Upper lobe of left lung (tissue), 4 donors: Measurements from ENCODE around the gene ITGAL.

Experiments
- POLR2A ChIP-seq, 4 donors: fragments of 450-650 bp; IDR thresholded peaks; one replicate each; pipeline ENCODE4 v1.5.1; 2016 to 2017; ENCODE audit warnings: antibody characterized with exemption in 4 of 4, mild to moderate bottlenecking in 2 of 4
- POLR2AphosphoS5 ChIP-seq, 2 donors: sonication (generic); formaldehyde crosslinking; IDR thresholded peaks; one replicate each; pipeline ENCODE4 v1.5.1; 2017; ENCODE audit warnings: antibody characterized with exemption in 2 of 2
- TF ChIP-seq, protein P1 (sequence below), 6 experiments: fragments of 450-650 bp in 4 of 6; fragments of 200-600 bp in 2 of 6; sonication (generic) in 2 of 6; IDR thresholded peaks; one replicate each; pipeline ENCODE4 v1.5.1; 2016 to 2019; ENCODE audit warnings: antibody characterized with exemption in 6 of 6

GRCh38 chr16:30458561-30459394 lies 13.8 kb upstream of the ITGAL start:
- TF ChIP-seq POLR2A (IDR thresholded peaks at IDR 0.05) (peak in 1 of 4 donors; percentile 21), POLR2AphosphoS5 (IDR thresholded peaks at IDR 0.05) (peak in 1 of 2 donors; percentile 50)
- TF ChIP-seq, protein P1, sequence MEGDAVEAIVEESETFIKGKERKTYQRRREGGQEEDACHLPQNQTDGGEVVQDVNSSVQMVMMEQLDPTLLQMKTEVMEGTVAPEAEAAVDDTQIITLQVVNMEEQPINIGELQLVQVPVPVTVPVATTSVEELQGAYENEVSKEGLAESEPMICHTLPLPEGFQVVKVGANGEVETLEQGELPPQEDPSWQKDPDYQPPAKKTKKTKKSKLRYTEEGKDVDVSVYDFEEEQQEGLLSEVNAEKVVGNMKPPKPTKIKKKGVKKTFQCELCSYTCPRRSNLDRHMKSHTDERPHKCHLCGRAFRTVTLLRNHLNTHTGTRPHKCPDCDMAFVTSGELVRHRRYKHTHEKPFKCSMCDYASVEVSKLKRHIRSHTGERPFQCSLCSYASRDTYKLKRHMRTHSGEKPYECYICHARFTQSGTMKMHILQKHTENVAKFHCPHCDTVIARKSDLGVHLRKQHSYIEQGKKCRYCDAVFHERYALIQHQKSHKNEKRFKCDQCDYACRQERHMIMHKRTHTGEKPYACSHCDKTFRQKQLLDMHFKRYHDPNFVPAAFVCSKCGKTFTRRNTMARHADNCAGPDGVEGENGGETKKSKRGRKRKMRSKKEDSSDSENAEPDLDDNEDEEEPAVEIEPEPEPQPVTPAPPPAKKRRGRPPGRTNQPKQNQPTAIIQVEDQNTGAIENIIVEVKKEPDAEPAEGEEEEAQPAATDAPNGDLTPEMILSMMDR (IDR thresholded peaks at IDR 0.05) = no peak
